Fibroblast of lung (primary cell): Measurements from ENCODE around the gene MAP2K5.

Source experiments
- EZH2 ChIP-seq: IDR thresholded peaks from 2 replicates; pipeline ENCODE4 v1.5.1; 2012; ENCODE audit warnings: low read length, control low read depth, mild to moderate bottlenecking; ENCODE audit errors: missing control alignments
- TF ChIP-seq, protein P1 (sequence below), 2 donors: IDR thresholded peaks in 1 of 2; conservative IDR thresholded peaks in 1 of 2; 1 replicate in 1 of 2; 2 replicates in 1 of 2; pipeline ENCODE4 v1.5.1; 2011 to 2012; ENCODE audit warnings: low read length in 2 of 2, control low read depth in 1 of 2, inconsistent platforms in 1 of 2, low read depth in 1 of 2, mild to moderate bottlenecking in 1 of 2

DNA sequence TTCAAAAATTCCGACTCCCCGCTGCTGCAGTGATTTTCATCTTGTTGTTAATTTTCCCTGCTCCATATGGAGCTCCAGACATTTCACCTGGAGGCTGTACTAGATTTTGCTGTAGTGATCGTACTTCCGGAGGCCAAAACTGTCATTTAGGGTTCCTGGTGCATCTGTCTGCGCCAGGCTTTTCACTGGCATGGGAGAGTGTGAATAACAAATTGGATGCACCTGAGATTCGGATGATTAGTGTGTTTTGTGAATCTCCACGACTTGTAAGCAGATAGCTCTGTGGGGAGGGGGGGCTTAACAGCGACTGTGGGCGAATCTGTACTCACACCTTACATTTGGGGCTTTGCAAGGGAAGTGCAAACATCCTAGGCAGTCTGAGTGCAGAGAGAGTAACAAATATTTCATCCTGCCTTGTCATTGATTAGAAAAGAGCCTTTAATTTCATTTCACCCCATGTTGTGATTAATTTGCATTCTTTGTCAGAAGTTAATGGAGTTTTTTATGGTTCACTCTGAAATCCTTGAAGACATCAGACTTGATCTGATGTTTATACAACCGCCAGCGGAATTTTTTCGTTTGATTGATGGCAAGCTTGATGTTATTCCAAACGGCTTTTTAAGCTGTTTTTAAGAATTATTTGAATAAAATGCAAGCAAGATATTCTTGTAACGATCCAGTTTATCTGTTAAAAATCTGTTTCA, 190.3 kb downstream of the MAP2K5 start:
- TF ChIP-seq, protein P1, sequence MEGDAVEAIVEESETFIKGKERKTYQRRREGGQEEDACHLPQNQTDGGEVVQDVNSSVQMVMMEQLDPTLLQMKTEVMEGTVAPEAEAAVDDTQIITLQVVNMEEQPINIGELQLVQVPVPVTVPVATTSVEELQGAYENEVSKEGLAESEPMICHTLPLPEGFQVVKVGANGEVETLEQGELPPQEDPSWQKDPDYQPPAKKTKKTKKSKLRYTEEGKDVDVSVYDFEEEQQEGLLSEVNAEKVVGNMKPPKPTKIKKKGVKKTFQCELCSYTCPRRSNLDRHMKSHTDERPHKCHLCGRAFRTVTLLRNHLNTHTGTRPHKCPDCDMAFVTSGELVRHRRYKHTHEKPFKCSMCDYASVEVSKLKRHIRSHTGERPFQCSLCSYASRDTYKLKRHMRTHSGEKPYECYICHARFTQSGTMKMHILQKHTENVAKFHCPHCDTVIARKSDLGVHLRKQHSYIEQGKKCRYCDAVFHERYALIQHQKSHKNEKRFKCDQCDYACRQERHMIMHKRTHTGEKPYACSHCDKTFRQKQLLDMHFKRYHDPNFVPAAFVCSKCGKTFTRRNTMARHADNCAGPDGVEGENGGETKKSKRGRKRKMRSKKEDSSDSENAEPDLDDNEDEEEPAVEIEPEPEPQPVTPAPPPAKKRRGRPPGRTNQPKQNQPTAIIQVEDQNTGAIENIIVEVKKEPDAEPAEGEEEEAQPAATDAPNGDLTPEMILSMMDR (conservative IDR thresholded peaks at IDR 0.05 in 1 of 2, IDR thresholded peaks at IDR 0.05 in 1 of 2; ENCODE audit: low read depth in 1 of 2, low read length in 2 of 2), result no peak
- TF ChIP-seq EZH2, result no peak
